H1 (cell line): ENCODE data around the gene TUBA4B. TPM values are rescaled to one million over a fixed set of nuclear protein-coding genes. Genes with fewer than 3 reads are reported as not detected.

Experiments
- BACH1 ChIP-seq: IDR thresholded peaks from 2 replicates; pipeline ENCODE4 v1.6.1; 2012; ENCODE audit warnings: low read length, improper control_type of control experiment
- CBX5 ChIP-seq: fragments of 300-800, 300-1000 bp; sonication (generic); IDR thresholded peaks from 2 replicates; pipeline ENCODE4 v1.7.1; 2016; ENCODE audit warnings: antibody characterized with exemption, low read length, low read depth
- CTBP2 ChIP-seq: IDR thresholded peaks from 2 replicates; pipeline ENCODE4 v1.7.0; 2011; ENCODE audit warnings: borderline replicate concordance, mild to moderate bottlenecking, moderate library complexity, mixed read lengths, low read length; ENCODE audit not compliant: insufficient read depth, insufficient read length
- E2F6 ChIP-seq: IDR thresholded peaks from 2 replicates; pipeline ENCODE4 v1.6.1; 2012; ENCODE audit warnings: inconsistent platforms
- EP300 ChIP-seq, 2 experiments: IDR thresholded peaks; 1 replicate in 1 of 2; 2 replicates in 1 of 2; pipeline ENCODE4 v1.6.1; 2011 to 2012; ENCODE audit warnings: low read depth in 2 of 2, low read length in 2 of 2, mild to moderate bottlenecking in 2 of 2, borderline replicate concordance in 1 of 2, inconsistent platforms in 1 of 2, moderate library complexity in 1 of 2
- EZH2 ChIP-seq: fragments of 200-600 bp; sonication (generic); IDR thresholded peaks from 2 replicates; pipeline ENCODE4 v1.7.1; 2012; ENCODE audit warnings: low read depth, mild to moderate bottlenecking, moderate library complexity, low read length, inconsistent platforms; ENCODE audit not compliant: severe bottlenecking
- GTF2F1 ChIP-seq: IDR thresholded peaks from 2 replicates; pipeline ENCODE4 v1.6.1; 2012; ENCODE audit warnings: low read depth, low read length, improper control_type of control experiment, borderline replicate concordance
- HDAC6 ChIP-seq: IDR thresholded peaks from one replicate; pipeline ENCODE4 v1.7.1; 2012; ENCODE audit warnings: low read depth, mild to moderate bottlenecking, inconsistent platforms, low read length, moderate library complexity
- JUND ChIP-seq: IDR thresholded peaks from 2 replicates; pipeline ENCODE4 v1.6.1; 2011; ENCODE audit warnings: mild to moderate bottlenecking, improper control_type of control experiment, low read length
- KDM5A ChIP-seq: fragments of 200-600 bp; IDR thresholded peaks from 2 replicates; pipeline ENCODE4 v1.7.1; 2012; ENCODE audit warnings: mild to moderate bottlenecking, low read length, inconsistent platforms, mixed read lengths
- MAFK ChIP-seq: IDR thresholded peaks from 2 replicates; pipeline ENCODE4 v1.6.1; 2012; ENCODE audit warnings: low read depth, mild to moderate bottlenecking, improper control_type of control experiment, low read length
- PHF8 ChIP-seq: fragments of 200-600 bp; sonication (generic); conservative IDR thresholded peaks from 2 replicates; pipeline ENCODE4 v1.7.1; 2012; ENCODE audit warnings: low read depth, mild to moderate bottlenecking, inconsistent platforms, low read length, moderate library complexity
- SIN3A ChIP-seq, 2 experiments: IDR thresholded peaks in 1 of 2; conservative IDR thresholded peaks in 1 of 2; 2 replicates each; pipeline ENCODE4 v1.6.1; 2011 to 2012; ENCODE audit warnings: low read length in 2 of 2, improper control_type of control experiment in 1 of 2, low read depth in 1 of 2, mild to moderate bottlenecking in 1 of 2
- SIRT6 ChIP-seq: IDR thresholded peaks from one replicate; pipeline ENCODE4 v1.7.1; 2012; ENCODE audit warnings: low read length, inconsistent platforms
- SP1 ChIP-seq: IDR thresholded peaks from 2 replicates; pipeline ENCODE4 v1.6.1; 2011; ENCODE audit warnings: low read depth, low read length
- SP2 ChIP-seq: IDR thresholded peaks from 2 replicates; pipeline ENCODE4 v1.6.1; 2012; ENCODE audit warnings: mild to moderate bottlenecking, low read length, inconsistent platforms
- SP4 ChIP-seq: IDR thresholded peaks from 2 replicates; pipeline ENCODE4 v1.6.1; 2012; ENCODE audit warnings: low read length, inconsistent platforms
- SRF ChIP-seq: IDR thresholded peaks from 2 replicates; pipeline ENCODE4 v1.6.1; 2011; ENCODE audit warnings: mild to moderate bottlenecking, low read depth, low read length, moderate library complexity
- SUZ12 ChIP-seq: fragments of 200-600 bp; sonication (generic); IDR thresholded peaks from 2 replicates; pipeline ENCODE4 v1.6.1; 2012; ENCODE audit warnings: mild to moderate bottlenecking, inconsistent platforms, low read length, moderate library complexity, mixed read lengths
- TAF7 ChIP-seq: optimal IDR thresholded peaks from 2 replicates; pipeline ENCODE3; 2011; ENCODE audit warnings: low read depth, mild to moderate bottlenecking, inconsistent platforms, low read length, moderate library complexity, borderline replicate concordance
- TBP ChIP-seq: IDR thresholded peaks from 2 replicates; pipeline ENCODE4 v1.6.1; 2011; ENCODE audit warnings: low read depth, low read length, improper control_type of control experiment
- TEAD4 ChIP-seq: IDR thresholded peaks from 2 replicates; pipeline ENCODE4 v1.6.1; 2012; ENCODE audit warnings: low read depth, low read length, inconsistent platforms, mixed read lengths
- ZNF274 ChIP-seq: IDR thresholded peaks from 2 replicates; pipeline ENCODE4 v1.7.0; 2012; ENCODE audit warnings: low read length, borderline replicate concordance; ENCODE audit errors: extremely low read depth
- polyA plus RNA-seq, 7 experiments: library from polyadenylated mRNA; depleted of rRNA in 3 of 7; stranded (reverse) in 5 of 7; unstranded in 2 of 7; fragments of >200 nt in 5 of 7; fragments of 200-250 nt in 2 of 7; gene quantifications; 1 replicate in 5 of 7; 2 replicates in 1 of 7; 4 replicates in 1 of 7; pipeline versions ENCODE4 v1.2.1 to v1.2.3, GENCODE V29; 2011 to 2013; ENCODE audit warnings: missing spikeins in 2 of 7, mixed read lengths in 2 of 7
- total RNA-seq: library from RNA; stranded (reverse); fragmentation: NEBNext Ultra II Directional; extraction: Animal tissue kit (Norgen Biotek cat#: 25700); gene quantifications from 2 replicates; pipeline ENCODE4 v1.2.1, GENCODE V29; 2021

TUBA4B gene
- total and polyA plus RNA-seq, 2 of the 8 experiments (the other 6 are each of a cell fraction or from before 2014, with no cell fraction given) = 0.08 to 0.24 TPM

GRCh38 chr2:219277703-219278654 is 24.9 kb downstream of the TUBA4B start (continued):
- TF ChIP-seq SIN3A (conservative IDR thresholded peaks at IDR 0.05 in 1 of 2, IDR thresholded peaks at IDR 0.05 in 1 of 2; ENCODE audit: low read depth in 1 of 2, low read length in 2 of 2) (0 out of 4 replicates have a peak, but pooled peaks of 1 of the 2 experiments have one; percentile 36), JUND (peak; percentile 41; the same call in 1 of the 2 replicates), SUZ12 (no peak), KDM5A (no peak), PHF8 (no peak), TBP (peak; percentile 59; the same call in 1 of the 2 replicates), EZH2 (no peak), TAF7 (no peak), SIRT6 (no peak), E2F6 (no peak), ZNF274 (no peak), SRF (no peak), TEAD4 (0 out of 2 replicates have a peak, but pooled peaks have one; percentile 31), SP1 (no peak), SP2 (no peak), SP4 (0 out of 2 replicates have a peak, but pooled peaks have one; percentile 45), CBX5 (no peak), CTBP2 (no peak), GTF2F1 (no peak), MAFK (0 out of 2 replicates have a peak, but pooled peaks have one; percentile 6), HDAC6 (no peak), EP300 (IDR thresholded peaks at IDR 0.05; ENCODE audit: borderline replicate concordance in 1 of 2, low read depth in 2 of 2, low read length in 2 of 2) (peak in 1 of 2 experiments; percentile 75; a peak in 1 of 3 replicates), BACH1 (no peak)
